22Rv1 (cell line): ENCODE measurements around the gene MAPK8IP1.
A peak's percentile ranks its signal among the peaks of the same experiment; 100 is the strongest.

ENCODE experiments used
- H3K27ac ChIP-seq: fragments of 450-650 bp; 2 replicates; pipeline ENCODE4 v1.5.1; 2017
- ZFX ChIP-seq: fragments of 450-650 bp; IDR thresholded peaks from 2 replicates; pipeline ENCODE4 v1.6.1; 2017; ENCODE audit warnings: antibody characterized with exemption, borderline replicate concordance
- TF ChIP-seq, protein P1 (sequence below): fragments of 450-650 bp; IDR thresholded peaks from 2 replicates; pipeline ENCODE4 v1.5.1; 2017; ENCODE audit warnings: mild to moderate bottlenecking

MAPK8IP1 gene

GRCh38 chr11:45855308-45855707, 30.1 kb upstream of the MAPK8IP1 start:
- TF ChIP-seq ZFX = no peak
- TF ChIP-seq, protein P1, sequence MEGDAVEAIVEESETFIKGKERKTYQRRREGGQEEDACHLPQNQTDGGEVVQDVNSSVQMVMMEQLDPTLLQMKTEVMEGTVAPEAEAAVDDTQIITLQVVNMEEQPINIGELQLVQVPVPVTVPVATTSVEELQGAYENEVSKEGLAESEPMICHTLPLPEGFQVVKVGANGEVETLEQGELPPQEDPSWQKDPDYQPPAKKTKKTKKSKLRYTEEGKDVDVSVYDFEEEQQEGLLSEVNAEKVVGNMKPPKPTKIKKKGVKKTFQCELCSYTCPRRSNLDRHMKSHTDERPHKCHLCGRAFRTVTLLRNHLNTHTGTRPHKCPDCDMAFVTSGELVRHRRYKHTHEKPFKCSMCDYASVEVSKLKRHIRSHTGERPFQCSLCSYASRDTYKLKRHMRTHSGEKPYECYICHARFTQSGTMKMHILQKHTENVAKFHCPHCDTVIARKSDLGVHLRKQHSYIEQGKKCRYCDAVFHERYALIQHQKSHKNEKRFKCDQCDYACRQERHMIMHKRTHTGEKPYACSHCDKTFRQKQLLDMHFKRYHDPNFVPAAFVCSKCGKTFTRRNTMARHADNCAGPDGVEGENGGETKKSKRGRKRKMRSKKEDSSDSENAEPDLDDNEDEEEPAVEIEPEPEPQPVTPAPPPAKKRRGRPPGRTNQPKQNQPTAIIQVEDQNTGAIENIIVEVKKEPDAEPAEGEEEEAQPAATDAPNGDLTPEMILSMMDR = no peak
- no peak overlapping the region for H3K27ac ChIP-seq

GRCh38 chr11:45856044-45856468, 29.4 kb upstream of the MAPK8IP1 start:
- no peak for TF ChIP-seq ZFX
- TF ChIP-seq, protein P1 = no peak
- H3K27ac ChIP-seq = no peak overlapping the region

DNA sequence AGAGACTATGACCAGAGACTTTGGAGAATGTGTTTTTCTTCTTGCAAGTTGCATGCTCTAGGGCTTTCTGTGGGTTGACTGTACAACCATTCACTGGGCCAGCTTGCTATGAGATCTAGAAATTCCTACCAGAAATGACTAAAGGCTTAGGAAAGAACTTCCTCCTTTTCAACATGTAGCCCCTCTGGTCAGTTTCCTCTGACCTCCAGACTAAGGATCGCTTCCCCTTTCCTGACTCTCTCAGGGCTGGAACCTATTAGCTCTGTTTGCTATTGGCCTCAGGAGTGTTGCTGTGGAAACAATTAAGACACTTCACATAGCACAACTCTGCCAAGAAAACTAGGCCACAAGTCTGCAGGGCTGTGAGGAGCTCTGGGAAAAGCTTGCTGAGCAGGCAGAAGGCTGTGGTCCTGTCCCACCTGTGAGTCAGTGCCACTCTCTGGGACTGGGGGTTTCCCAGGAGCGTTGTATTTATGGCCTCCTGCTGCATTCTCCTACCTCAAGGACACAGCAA, 27.4 kb upstream of the MAPK8IP1 start:
- H3K27ac ChIP-seq = peak overlapping the region; percentile 46
- TF ChIP-seq, protein P1 = no peak
- TF ChIP-seq ZFX = no peak

- peak overlapping the region; percentile 54 for H3K27ac ChIP-seq
- no peak for TF ChIP-seq ZFX
- TF ChIP-seq, protein P1 = no peak
Measured at GRCh38 chr11:45858751-45859398, 26.6 kb upstream of the MAPK8IP1 start.

- peak overlapping the region; percentile 54 for H3K27ac ChIP-seq
- TF ChIP-seq, protein P1 = no peak
- TF ChIP-seq ZFX = no peak
Measured at GRCh38 chr11:45859661-45860140, 25.8 kb upstream of the MAPK8IP1 start.

GRCh38 chr11:45860348-45860747, 25.1 kb upstream of the MAPK8IP1 start:
- TF ChIP-seq, protein P1 = no peak
- no peak for TF ChIP-seq ZFX
- peak overlapping the region; percentile 54 for H3K27ac ChIP-seq

DNA sequence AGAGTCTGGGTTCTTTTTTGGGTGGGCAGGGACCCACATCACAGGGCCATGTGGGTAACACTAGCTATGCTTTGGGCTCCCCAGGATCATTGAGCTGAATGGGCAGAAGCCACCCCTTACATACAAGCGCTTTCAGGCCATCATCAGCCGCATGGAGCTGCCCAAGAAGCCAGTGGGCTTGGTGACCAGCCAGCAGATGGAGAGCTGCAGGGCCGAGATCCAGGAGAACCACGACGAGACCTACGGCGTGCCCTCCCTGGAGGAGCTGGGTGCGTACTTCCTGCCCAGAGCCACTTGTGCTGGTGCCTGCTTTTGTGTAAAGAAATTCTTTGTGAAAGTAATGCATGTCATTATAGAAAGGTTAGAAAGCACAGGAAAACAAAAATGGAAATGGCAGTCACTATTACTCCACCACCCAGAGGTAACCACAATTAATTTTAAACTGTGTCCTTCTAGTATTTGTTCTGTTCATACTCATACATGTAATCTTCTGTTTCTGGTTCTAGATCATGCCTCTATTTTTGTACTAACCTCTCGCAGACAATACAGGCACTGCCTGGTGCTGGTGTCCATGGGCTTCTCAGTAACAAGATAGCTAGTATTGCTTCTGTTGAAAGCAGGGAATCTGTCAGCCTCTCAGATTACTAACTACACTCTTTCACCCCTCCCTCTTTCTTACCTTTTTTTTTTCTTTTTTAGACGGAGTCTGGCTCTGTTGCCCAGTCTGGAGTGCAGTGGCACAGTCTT, 24.5 kb upstream of the MAPK8IP1 start:
- TF ChIP-seq, protein P1 = no peak
- no peak for TF ChIP-seq ZFX
- H3K27ac ChIP-seq = no peak overlapping the region
